WTC11 (cell line): Measurements from ENCODE around the gene SND1. TPM values are rescaled to one million over a fixed set of nuclear protein-coding genes. Genes with fewer than 3 reads are reported as not detected.
A peak's percentile ranks its signal among the peaks of the same experiment; 100 is the strongest.

ENCODE experiments used
- ATAC-seq: fragments of 200-7000 bp; cut with Tn5 transposase; 2 replicates; pipeline ENCODE4 v1.10.0; 2021; ENCODE audit warnings: mild to moderate bottlenecking, moderate library complexity
- CTCF ChIA-PET: fragments of 300-600 bp; sonication (Branson Sonifier 250); formaldehyde crosslinking; loops from one replicate; lab custom pipeline; 2021; ENCODE audit warnings: antibody characterized with exemption; lab: Charles Lee
- POLR2A ChIA-PET: fragments of 350-600 bp; sonication (Branson Sonifier 250); formaldehyde crosslinking; loops from one replicate; lab custom pipeline; 2021; ENCODE audit warnings: antibody characterized with exemption; lab: Charles Lee
- DNase-seq: peaks from one replicate; pipeline ENCODE4 v3.0.0; 2021; ENCODE audit warnings: low spot score
- H3K27ac Mint-ChIP-seq: 2 replicates; pipeline ENCODE4 v1.8.0; 2021; ENCODE audit warnings: mixed read lengths
- H3K27me3 Mint-ChIP-seq: 2 replicates; pipeline ENCODE4 v1.8.0; 2021; ENCODE audit warnings: low read depth, mild to moderate bottlenecking, moderate library complexity, mixed read lengths
- H3K36me3 Mint-ChIP-seq: 2 replicates; pipeline ENCODE4 v1.8.0; 2021; ENCODE audit warnings: mixed read lengths
- H3K4me1 Mint-ChIP-seq: 2 replicates; pipeline ENCODE4 v1.8.0; 2022; ENCODE audit warnings: mixed read lengths
- H3K4me3 Mint-ChIP-seq: 2 replicates; pipeline ENCODE4 v1.8.0; 2021; ENCODE audit warnings: mild to moderate bottlenecking, moderate library complexity, mixed read lengths
- H3K9me3 Mint-ChIP-seq: 2 replicates; pipeline ENCODE4 v1.8.0; 2021; ENCODE audit warnings: mixed read lengths
- CTCF ChIP-seq: fragments of 200-600 bp; IDR thresholded peaks from 2 replicates; pipeline ENCODE4 v1.8.0; 2022; ENCODE audit warnings: antibody characterized with exemption
- EMX1 ChIP-seq: fragments of 250-450 bp; sonication (Bioruptor Pico); IDR thresholded peaks from 2 replicates; pipeline ENCODE4 v1.8.0; 2021; ENCODE audit warnings: mild to moderate bottlenecking
- ESRRA ChIP-seq: sonication (generic); formaldehyde crosslinking; IDR thresholded peaks from 2 replicates; pipeline ENCODE4 v1.8.1; 2022; ENCODE audit warnings: mild to moderate bottlenecking, missing genetic modification reagents, borderline replicate concordance
- HMGXB4 ChIP-seq: sonication (generic); formaldehyde crosslinking; IDR thresholded peaks from 2 replicates; pipeline ENCODE4 v1.8.1; 2023; ENCODE audit warnings: mild to moderate bottlenecking, moderate library complexity, missing genetic modification reagents
- MAX ChIP-seq: sonication (generic); formaldehyde crosslinking; IDR thresholded peaks from 2 replicates; pipeline ENCODE4 v1.8.0; 2022; ENCODE audit warnings: mild to moderate bottlenecking, missing genetic modification reagents
- NFYB ChIP-seq: sonication (generic); formaldehyde crosslinking; conservative IDR thresholded peaks from 2 replicates; pipeline ENCODE4 v1.8.0; 2022; ENCODE audit warnings: low read depth, missing genetic modification reagents
- SMAD3 ChIP-seq: sonication (generic); formaldehyde crosslinking; IDR thresholded peaks from 2 replicates; pipeline ENCODE4 v1.8.0; 2022; ENCODE audit warnings: missing genetic modification reagents, mild to moderate bottlenecking, borderline replicate concordance
- SMAD4 ChIP-seq: sonication (generic); formaldehyde crosslinking; IDR thresholded peaks from 2 replicates; pipeline ENCODE4 v1.8.0; 2022; ENCODE audit warnings: mild to moderate bottlenecking, missing genetic modification reagents
- TCF7 ChIP-seq: sonication (generic); formaldehyde crosslinking; IDR thresholded peaks from 2 replicates; pipeline ENCODE4 v1.8.0; 2022; ENCODE audit warnings: mild to moderate bottlenecking, low read depth, missing genetic modification reagents, moderate library complexity
- USF1 ChIP-seq: sonication (generic); formaldehyde crosslinking; IDR thresholded peaks from 2 replicates; pipeline ENCODE4 v1.8.0; 2022; ENCODE audit warnings: mild to moderate bottlenecking, missing genetic modification reagents
- ZBTB43 ChIP-seq: sonication (generic); formaldehyde crosslinking; IDR thresholded peaks from 2 replicates; pipeline ENCODE4 v1.8.1; 2023; ENCODE audit warnings: mild to moderate bottlenecking, missing genetic modification reagents
- ZNF232 ChIP-seq: sonication (generic); formaldehyde crosslinking; IDR thresholded peaks from 2 replicates; pipeline ENCODE4 v1.8.0; 2022; ENCODE audit warnings: mild to moderate bottlenecking, missing genetic modification reagents
- ZNF423 ChIP-seq: fragments of 250-450 bp; sonication (Bioruptor Pico); IDR thresholded peaks from 2 replicates; pipeline ENCODE4 v2.1.2; 2022; ENCODE audit warnings: mild to moderate bottlenecking, moderate library complexity
- ZSCAN18 ChIP-seq: fragments of 250-450 bp; sonication (Bioruptor Pico); IDR thresholded peaks from 2 replicates; pipeline ENCODE4 v2.1.2; 2022; ENCODE audit warnings: mild to moderate bottlenecking, moderate library complexity
- total RNA-seq: library from RNA; stranded (reverse); gene quantifications from 3 replicates; pipeline ENCODE4 v1.2.3, GENCODE V29; 2021

SND1 gene
- total RNA-seq, 1 experiment from 2014 or later, result 261 TPM

- H3K27me3 Mint-ChIP-seq, result no peaks in the 10 kb centered on the region
- DNase-seq (no peak), ATAC-seq (no peak)
- H3K4me1 Mint-ChIP-seq, result peaks cover 10% of the 10 kb centered on the region; the same call in 1 of the 2 replicates
- no peak overlapping the region for H3K4me3 Mint-ChIP-seq
- no peaks in the 10 kb centered on the region for H3K9me3 Mint-ChIP-seq
- ChIA-PET CTCF (interaction anchor here (1.4 kb wide), 1 partner anchor 34 kb away, joined by 4 read pairs; no protein-coding TSS in a partner anchor), POLR2A (interaction anchor here (1.2 kb wide), 1 partner anchor 18 kb away, joined by 4 read pairs; no protein-coding TSS in a partner anchor)
- TF ChIP-seq ZNF232 (CRISPR knock-in tag), result no peak
- peak; percentile 58; the same call in 1 of the 2 replicates for TF ChIP-seq ESRRA
- peak overlapping the region; percentile 60 for H3K27ac Mint-ChIP-seq
- H3K36me3 Mint-ChIP-seq, result no peaks in the 10 kb centered on the region
Observed at GRCh38 chr7:128069373-128070364, 417.7 kb downstream of the SND1 start.

- Mint-ChIP-seq H3K27ac (no peak overlapping the region), H3K9me3 (no peaks in the 10 kb centered on the region), H3K4me3 (no peak overlapping the region), H3K36me3 (no peaks in the 10 kb centered on the region), H3K27me3 (no peaks in the 10 kb centered on the region), H3K4me1 (peaks cover 10% of the 10 kb centered on the region; the same call in 1 of the 2 replicates)
- DNase-seq (no peak), ATAC-seq (no peak)
- no peak for TF ChIP-seq SMAD4 (CRISPR knock-in tag)
- TF ChIP-seq CTCF, result no peak
- TF ChIP-seq NFYB (CRISPR knock-in tag), result no peak
- TF ChIP-seq ZBTB43, result no peak
- no peak for TF ChIP-seq USF1
- no peak for TF ChIP-seq SMAD3 (CRISPR knock-in tag)
- no peak for TF ChIP-seq MAX (CRISPR knock-in tag)
- TF ChIP-seq EMX1 (CRISPR knock-in tag), result no peak
- TF ChIP-seq ESRRA, result no peak
- no peak for TF ChIP-seq ZNF423
- no peak for TF ChIP-seq HMGXB4 (CRISPR knock-in tag)
- TF ChIP-seq TCF7 (CRISPR knock-in tag), result no peak
- TF ChIP-seq ZSCAN18 (CRISPR knock-in tag), result no peak
- POLR2A ChIA-PET, result no interaction called here
- CTCF ChIA-PET, result no interaction called here
Observed at GRCh38 chr7:128071376-128071775, 419.4 kb downstream of the SND1 start.
